Stimulated activated CD4-positive, alpha-beta T cell treated with anti-CD3 and anti-CD28 coated beads, Interleukin-2, amount 100 ng/mL, for 48 hours (primary cell): Measurements from ENCODE around the gene KRT34.
"Not testable (repeated sequence)": the region's sequence is repeated elsewhere in the genome, so short reads cannot be mapped to it uniquely, and the experiment has no call there.

ENCODE experiments used
- DNase-seq, 2 donors: peaks; one replicate each; pipeline ENCODE4 v3.0.0-alpha.2; 2020

Gene KRT34

GRCh38 chr17:41381943-41382342 lies at the start of gene KRT34:
Gene KRT34, minus strand, starts transcription at chr17:41382306. Its CDS starts 60 bp downstream, at chr17:41382246.
- not testable (repeated sequence) for DNase-seq

GRCh38 chr17:41430376-41430775 lies 48.3 kb upstream of the KRT34 start:
- not testable (repeated sequence) for DNase-seq

GRCh38 chr17:41429667-41430066 lies 47.6 kb upstream of the KRT34 start:
- DNase-seq = no peak

- no peak for DNase-seq
Measured at GRCh38 chr17:41428591-41429291, 46.6 kb upstream of the KRT34 start.

- no peak for DNase-seq
Measured at GRCh38 chr17:41424111-41424635, 42.1 kb upstream of the KRT34 start, which contains the start of gene KRT37. Gene KRT37, minus strand, starts transcription at chr17:41424585. Its CDS starts 62 bp downstream, at chr17:41424523.

- not testable (repeated sequence) for DNase-seq
Measured at GRCh38 chr17:41422586-41422985, 40.5 kb upstream of the KRT34 start.

GRCh38 chr17:41421617-41422016 lies 39.5 kb upstream of the KRT34 start:
- no peak for DNase-seq

- no peak for DNase-seq
Measured at GRCh38 chr17:41421116-41421515, 39.0 kb upstream of the KRT34 start.

GRCh38 chr17:41420134-41420533 lies 38.0 kb upstream of the KRT34 start:
- DNase-seq = no peak

- no peak for DNase-seq
Measured at GRCh38 chr17:41419716-41420115, 37.6 kb upstream of the KRT34 start.

- DNase-seq = no peak
Measured at GRCh38 chr17:41418116-41418860, 36.2 kb upstream of the KRT34 start.

GRCh38 chr17:41417576-41418015 lies 35.5 kb upstream of the KRT34 start:
- no peak for DNase-seq

GRCh38 chr17:41417127-41417526 lies 35.0 kb upstream of the KRT34 start:
- no peak for DNase-seq

GRCh38 chr17:41416479-41416878 lies 34.4 kb upstream of the KRT34 start:
- no peak for DNase-seq

- DNase-seq = no peak
Measured at GRCh38 chr17:41415833-41416335, 33.8 kb upstream of the KRT34 start.

- no peak for DNase-seq
Measured at GRCh38 chr17:41415411-41415810, 33.3 kb upstream of the KRT34 start.

GRCh38 chr17:41413982-41414381 lies 31.9 kb upstream of the KRT34 start:
- no peak for DNase-seq

- DNase-seq = no peak
Measured at GRCh38 chr17:41413353-41413957, 31.3 kb upstream of the KRT34 start.

GRCh38 chr17:41411072-41411840 lies 29.1 kb upstream of the KRT34 start:
- no peak for DNase-seq

GRCh38 chr17:41407226-41407625 lies 25.1 kb upstream of the KRT34 start:
- no peak for DNase-seq

- DNase-seq = no peak
Measured at GRCh38 chr17:41406205-41406604, 24.1 kb upstream of the KRT34 start.

- DNase-seq = peak; percentile 20 to 32
Measured at GRCh38 chr17:41404024-41404671, 22.0 kb upstream of the KRT34 start.
